NOMO-1 treated with DMSO at 0.1 percent for 48 hours (cell line): Measurements from ENCODE around the gene C19orf44.
"Not testable (repeated sequence)": the region's sequence is repeated elsewhere in the genome, so short reads cannot be mapped to it uniquely, and the experiment has no call there.

ENCODE experiments used
- DNase-seq: peaks from one replicate; lab custom pipeline; 2025; ENCODE audit not compliant: unreplicated experiment; lab: John Stamatoyannopoulos, UW

C19orf44 gene

DNA sequence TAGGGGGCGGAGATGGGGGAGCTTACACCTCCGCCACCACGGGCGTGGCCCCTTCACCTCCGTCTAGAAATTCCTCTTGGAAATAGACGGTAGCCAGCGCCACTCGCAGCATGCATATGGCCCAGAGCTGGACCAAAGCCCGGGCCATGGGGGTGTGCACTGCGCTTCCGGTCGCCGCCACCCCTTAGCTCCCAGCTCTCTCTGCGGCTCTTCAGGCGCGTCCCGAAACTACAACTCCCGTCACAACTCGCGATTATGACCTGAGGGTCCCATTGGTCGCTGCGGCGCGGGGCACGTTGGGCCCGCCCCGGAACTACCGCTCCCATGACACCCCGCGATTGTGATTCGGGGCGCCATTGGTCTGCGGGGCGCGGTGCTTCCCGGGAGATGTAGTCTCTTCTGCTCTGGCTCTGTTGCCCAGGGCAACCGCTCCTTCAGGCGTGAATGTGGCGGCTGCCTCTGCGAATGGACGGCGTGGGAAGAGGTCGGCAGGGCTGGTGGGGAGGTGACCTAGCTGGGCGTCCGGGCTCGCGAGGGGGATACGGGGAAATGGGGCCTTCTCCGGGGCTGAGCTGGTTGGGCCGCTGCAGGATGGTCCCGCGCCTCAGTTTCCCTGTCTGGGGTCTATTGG lies at the start of gene C19orf44, which contains the start of gene CALR3:
Gene C19orf44, plus strand, starts transcription at position 413 of the 631 bp plus-strand sequence. CDS start 4,399 bp downstream, outside the sequence.
Gene CALR3, minus strand, starts transcription at position 186 of the 631 bp plus-strand sequence. Its CDS starts 38 bp downstream, at position 148.
- peak; percentile 99 for DNase-seq

DNA sequence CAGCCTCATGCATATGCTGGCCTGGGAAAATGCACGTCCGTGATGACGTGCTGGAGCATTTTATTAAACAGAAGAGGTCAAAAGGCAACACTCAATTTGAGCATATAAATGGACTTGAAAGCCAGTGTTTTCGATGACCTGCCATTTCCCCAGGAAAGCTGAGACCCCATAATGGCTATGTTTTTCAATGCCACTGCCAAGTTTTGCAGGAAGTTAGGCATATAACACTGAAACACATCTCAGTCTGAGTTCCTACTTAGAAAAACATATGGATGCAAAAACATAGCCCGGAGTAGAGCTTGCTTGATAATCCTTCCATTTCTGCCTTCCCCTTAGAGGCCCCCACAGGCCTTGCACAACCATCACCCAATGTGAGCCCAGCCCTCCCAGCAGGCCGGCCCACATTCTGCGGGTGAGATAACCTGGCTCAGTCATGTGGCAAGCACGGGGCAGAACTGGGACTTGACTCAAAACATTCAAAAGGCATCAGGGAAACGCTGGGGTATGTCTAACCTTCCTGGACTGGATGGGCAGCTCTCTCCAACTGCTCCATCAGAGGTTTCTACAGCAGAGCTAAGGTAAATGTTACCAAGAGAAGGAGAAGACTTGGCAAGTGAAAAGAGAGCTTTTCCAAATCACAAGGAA lies 49.3 kb upstream of the C19orf44 start:
- DNase-seq = peak; percentile 92

DNA sequence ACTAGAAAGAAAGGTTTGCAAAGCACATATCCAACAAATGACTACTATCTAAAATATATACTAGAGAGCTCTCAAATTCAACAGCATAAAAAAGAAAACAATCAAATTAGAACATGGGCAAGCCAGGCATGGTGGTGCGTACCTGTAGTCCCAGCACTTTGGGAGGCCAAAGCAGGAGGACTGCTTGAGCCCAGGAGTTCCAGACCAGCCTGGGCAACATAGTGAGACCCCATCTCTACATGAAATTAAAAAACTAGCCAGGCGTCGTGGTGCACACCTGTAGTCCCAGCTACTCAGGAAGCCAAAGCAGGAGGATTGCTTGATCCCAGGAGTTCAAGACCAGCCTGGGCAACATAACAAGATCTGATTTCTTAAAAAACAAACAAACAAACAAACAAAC lies 47.3 kb upstream of the C19orf44 start:
- not testable (repeated sequence) for DNase-seq

DNA sequence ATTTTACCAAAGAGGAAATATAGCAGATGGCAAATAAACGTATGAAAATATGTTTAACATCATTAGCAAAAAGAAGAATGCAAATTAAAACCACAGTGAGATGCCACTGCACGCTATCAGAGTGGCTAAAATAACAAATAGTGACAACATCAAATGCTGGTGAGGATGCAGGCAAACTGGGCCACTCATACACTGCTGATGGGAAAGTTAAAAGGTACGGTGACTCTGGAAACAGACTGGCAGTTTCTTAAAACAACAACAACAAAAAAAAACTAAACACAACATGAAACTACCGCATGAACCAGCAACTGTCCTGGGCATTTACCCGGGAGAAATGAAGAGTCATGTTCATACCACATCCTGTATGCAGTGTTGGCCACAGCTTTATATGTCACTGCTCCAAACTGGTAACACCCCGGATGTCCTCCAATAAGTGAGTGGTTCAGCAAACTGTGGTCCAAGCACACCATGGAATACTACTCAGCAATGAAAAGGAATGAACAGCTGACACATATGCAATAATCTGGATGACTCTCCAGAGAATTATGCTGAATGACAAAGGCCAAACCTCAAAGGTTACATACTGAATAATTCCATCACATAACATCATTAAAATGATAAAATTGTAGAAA lies 46.7 kb upstream of the C19orf44 start:
- no peak for DNase-seq

DNA sequence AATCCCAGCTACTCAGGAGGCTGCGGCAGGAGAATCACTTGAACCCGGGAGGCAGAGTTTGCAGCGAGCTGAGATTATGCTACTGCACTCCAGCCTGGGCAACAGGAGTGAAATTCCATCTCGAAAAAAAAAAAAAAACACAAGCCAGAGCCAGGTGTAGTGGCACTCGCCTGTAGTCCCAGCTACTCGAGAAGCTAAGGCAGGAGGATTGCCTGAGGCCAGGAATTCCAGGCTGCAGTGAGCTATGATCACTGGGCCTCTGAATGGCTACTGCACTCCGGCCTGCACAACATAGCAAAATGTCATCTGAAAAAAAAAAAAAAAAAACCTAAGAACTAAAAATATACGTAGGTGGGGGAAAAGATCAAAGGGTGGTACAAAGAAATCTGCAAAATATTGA lies 43.9 kb upstream of the C19orf44 start:
- DNase-seq = no peak

DNA sequence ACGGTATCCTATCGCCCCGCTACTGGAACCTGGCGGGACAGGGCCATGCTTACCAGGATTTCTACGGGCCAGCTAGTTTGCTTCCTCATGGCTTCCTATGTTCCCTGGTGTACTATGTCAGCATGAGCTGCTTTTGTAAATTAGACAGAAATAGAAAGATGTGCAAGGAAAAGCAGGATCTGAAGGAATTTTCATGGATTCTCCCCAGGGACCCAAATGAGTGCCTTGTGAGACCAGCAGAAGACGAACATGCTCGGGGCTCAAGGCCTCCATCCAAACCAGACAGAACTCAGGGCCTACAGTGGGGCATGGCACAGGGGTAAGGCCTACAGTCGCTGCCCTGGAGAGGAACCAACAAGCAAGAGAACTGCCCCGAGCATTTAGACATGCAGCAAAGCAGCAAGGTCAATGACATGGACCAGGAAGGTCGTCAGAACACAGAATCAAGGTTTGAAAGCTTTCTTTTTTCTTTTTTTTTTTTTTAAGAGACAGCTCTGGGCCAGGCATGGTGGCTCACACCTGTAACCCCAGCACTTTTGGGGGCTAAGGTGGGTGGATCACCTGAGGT lies 41.8 kb upstream of the C19orf44 start:
- DNase-seq = no peak

DNA sequence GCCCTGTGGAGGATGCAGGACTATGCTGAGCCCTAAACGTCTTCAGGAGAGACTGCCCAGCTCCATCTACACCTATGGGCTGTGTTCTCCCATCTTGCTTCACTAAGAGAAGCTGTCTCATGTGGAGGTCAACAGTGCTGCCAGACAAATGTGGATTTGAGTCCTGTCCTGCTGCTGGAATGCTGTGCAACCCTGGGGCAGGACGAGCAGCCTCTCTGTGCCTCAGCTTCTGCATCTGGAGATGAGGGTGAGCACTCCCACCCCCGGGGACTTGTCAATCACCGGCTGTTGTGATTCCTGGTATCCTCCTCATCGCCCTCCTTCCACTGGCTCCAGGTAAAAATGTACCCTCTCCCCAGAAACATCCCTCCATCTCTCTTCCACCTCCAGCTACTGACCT lies 40.7 kb upstream of the C19orf44 start:
- no peak for DNase-seq

DNA sequence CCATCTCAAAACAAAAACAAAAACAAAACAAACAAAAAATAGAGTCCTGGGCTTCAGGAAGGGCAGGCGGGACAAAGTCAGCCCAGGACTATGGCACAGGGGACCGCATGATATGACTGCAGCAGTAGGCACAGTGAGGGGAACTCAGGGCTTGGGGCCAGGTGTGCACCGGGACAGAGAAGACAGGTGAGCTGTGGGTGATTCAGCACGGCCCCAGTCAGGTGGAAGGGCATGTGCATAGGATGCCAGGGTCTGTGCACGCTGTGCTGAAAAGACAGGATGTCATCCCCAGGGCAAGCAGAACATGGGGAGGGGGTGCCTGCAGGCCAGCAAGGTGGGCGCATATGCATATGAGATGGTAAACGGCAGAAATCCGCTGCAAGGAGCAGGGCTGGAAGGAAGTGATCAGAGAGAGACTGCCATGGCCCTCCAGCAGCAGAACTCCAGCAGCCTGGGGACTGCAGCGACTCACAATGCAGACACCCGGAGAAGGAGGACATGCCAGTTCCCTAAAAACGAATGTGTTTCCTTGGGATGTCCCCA lies 39.5 kb upstream of the C19orf44 start:
- DNase-seq = no peak

DNA sequence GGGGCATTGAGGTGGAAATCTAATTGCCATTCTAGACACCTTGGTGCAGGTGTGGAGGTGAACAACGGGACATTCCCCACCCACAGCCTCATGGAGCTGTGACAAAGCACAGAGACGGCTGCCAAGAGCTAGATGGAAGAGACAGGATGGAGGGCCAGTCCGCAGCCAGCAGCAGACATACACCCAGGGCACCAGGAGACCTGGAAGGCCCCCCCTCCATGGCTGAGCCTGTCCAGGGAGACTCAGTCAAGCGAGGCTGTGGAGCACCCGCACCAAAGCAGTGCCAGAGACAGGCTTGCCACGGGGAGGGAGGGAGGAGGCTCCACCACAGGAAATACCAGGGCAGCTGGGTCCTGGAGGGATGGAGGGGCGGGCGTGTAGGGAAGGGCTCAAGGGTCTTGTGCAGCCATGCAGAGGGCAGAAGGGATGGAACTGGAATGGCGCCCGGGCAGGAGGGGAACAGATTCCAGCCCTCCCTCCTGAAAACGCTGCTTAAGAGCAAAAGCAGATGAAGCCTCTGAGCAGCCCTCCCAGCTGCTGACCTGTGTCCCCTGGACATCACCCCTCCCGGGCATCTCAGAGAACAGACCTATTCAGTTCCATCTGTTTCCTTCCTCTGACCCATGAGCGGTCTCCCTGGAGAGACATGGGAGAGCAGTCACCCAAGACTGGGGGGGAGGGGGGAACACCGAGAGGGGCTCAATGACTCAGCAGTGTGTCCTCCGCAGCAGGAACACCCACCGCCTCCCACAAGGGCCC lies 38.8 kb upstream of the C19orf44 start:
- DNase-seq = no peak

DNA sequence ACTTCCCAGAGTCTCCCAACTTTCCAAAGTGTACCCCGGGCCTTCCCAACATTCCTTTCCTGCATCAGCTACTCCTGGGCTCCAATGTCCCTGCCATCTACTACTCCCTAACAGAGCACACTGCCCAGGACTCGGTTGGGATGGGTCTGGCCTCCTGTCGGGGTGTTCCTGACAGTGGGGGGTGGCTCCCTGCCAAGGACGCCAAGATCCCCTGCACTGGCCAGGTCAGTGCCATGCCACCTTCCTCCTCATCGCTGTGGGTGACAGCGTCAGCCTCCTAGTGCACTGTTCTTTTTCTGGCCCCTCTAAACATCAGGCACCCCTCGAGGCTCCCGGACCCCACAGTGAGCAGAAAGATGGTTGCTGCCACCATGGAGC lies 38.3 kb upstream of the C19orf44 start:
- no peak for DNase-seq

DNA sequence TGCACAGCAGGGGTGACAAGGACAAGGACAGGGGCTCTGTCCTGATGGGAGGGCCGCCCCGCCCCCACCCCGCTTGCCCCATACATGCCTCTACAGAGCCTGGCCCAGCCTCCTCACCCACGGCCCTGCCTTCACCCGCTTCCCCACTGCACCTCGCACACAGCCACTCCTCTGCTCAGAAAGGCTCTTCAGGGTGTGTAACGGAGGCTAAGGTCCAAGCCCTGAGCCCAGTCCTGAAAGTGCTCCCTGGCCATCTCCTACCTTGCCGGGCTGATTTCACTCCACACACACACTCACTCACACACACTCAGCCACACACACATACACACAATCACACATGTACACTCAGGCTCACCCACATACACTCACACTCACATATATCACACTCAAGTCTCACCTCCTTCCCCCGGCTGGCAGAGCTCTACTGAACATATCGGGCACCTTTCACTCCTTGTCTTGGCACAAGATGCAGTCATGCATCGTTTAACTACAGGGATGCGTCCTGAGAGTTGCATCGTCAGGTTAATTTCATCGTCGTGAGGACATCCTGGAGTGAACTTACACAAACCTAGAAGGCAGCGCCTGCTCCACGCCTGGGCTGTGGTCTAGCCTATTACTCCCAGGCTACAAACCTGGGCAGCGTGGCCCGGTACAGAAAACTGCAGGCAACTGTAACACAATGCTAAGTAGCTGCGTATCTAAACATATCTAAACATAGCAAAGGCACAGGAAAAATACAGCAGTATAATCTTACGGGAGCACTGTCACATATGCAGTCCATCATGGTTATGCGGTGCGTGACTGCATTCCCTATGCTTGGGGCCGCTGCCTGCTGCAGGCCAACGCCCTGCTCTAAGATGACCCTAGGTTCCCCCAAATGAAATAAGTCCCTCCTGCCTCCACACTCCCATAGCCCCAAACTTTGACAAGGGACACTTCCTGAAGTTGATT lies 37.5 kb upstream of the C19orf44 start:
- DNase-seq = no peak

DNA sequence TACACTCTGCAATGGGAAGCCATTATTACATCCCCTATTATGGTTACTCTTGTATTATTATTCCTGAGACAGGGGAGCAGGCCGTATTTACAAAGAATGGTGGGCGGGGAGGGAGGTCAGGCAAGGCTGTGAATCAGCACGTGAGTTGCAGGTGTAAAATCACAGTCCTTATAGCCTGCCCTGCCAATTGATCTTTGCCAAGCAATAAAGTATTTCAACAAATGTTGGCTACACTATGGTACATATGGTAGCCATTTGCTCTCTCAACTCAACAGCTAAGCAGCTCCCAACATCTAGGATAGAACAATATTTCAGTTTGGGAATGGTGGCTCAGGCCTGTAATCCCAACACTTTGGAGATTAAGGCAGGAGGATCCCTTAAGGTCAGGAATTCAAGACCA lies 36.5 kb upstream of the C19orf44 start:
- DNase-seq = no peak

DNA sequence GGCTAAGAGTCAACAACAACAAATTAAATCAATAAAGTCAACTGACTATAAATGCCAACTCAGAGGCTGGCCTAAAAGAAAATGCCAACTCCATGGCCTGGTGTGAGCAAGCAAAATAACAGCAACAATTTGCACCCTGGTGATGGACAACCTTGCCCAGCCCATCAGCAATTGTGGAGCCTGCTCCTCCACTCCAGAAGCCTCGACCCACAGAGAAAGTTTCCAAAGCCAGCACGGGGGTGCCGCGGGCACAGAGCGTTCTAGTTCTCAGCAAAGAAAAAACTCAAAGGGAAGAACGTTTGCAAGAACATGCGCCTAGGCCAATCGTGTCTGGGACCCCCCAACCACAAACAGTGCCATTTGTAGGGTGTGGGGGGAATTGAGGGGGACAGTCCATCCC lies 35.7 kb upstream of the C19orf44 start:
- no peak for DNase-seq

DNA sequence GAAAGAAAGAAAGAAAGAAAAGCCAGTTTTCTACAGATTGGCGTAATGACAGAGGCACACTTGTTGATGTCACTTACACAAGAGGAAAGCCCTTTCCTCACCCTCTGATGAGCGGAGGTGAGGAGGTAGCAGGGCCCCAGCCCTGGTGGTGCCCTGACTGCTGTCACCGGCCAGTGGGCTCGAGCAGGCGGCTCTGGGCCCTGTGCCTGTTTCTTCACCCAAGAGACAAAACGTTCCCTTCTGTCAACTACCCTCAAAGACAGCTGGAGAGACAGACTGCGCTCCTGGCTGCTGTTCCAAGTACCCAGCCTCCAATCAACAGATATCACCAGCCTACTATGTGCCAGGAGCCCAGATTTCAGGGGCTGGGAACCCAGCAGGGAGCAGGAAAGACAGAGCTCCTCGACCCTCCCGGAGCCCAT lies 34.6 kb upstream of the C19orf44 start:
- no peak for DNase-seq

DNA sequence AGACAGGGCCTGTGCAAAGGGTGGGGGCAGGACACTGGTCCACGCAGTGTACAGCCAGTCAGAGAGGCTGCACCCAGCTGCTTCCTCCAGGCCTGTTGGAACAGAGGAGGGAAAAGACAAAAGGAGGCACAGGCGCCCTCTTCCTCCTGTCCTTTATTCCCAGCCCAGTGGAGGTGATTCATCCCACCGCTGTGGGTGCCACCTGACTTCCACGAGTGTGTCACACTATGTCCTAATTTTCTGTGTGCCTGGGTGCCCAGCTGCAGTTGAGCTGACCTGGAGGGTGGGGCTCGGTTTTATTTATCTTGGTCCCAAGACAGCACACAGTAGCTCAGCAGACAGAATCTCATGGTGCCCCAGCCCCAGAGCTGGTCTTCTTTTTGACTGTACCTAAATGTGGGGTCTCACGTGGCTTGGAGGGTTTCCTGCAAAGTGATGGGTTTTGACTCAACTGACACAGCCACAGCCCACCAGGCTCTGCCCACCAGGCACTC lies 33.4 kb upstream of the C19orf44 start:
- no peak for DNase-seq

DNA sequence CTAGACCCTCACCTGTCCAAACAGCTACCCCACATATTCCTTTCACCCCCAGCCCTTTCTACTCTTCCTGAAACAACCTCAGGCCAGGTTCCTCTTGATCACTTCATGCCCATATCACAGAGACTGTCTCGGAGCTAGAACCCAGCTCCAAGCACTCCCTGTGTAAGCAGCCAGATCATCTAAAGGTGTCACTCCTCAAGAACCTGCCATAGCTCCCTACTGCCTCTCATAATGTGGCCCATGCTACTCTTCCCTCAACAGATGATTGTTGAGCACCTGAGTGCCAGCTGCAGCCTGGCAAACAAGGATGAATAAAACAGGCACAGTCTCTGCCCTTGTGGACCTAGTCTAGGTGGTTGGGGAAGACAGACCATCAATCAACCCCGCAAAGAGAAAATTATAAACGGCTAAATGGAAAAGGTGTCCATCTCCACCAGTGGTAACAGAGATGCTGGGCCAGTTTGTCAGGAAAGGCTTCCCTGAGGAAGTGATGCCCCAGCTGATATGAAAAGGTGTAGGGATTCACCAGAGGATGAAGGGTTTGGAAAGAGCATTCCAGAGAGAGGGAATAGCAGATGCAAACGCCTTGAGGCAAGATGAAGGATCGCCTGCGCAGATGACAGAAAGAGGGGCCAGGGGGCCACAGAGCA lies 32.7 kb upstream of the C19orf44 start:
- DNase-seq = no peak

DNA sequence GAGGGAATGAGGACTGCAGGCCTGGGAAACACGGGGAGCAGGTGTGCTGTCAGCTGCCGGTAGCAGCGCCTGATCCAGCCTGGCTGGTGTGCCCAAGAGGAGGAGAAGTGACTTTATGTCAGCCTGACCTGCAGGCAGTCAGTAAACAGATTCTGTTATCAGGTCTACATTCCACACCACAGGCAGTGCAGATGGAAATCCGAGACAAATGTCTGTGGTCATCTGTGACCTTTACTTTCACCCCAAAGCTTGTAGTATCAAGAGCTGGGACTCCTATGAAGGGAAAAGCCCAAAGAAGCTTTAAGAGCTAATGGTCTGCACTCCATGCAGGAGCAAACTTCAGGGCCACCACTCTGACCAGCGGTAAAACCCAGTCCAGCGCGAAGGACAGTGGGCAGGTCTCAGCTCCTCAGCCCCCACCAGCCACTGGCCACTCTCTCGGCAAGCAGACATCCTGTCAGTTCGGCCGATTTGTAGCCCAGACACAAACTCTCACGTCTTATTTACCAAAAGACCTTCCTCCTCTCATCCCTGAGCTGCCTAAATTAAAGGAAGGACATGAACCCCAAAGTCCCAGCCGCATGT lies 32.1 kb upstream of the C19orf44 start:
- DNase-seq = no peak

DNA sequence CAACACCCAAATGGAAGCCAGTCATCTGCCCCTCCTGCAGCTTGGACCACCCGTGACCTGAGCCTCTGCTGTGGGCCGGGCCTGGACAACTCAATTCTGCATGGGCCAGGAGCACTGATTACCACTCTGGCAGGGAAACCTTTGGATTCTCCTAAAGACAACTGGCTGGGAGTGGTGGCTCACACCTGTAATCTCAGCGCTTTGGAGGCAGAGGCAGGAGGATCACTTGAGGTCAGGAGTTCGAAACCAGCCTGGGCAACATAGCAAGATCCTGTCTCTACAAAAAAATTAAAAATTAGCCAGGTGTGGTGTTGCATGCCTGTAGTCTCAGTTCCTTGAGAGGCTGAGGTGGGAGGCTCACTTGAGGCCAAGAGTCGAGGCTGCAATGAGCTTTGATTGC lies 31.0 kb upstream of the C19orf44 start:
- no peak for DNase-seq
